GM12875 (cell line): Measurements from ENCODE around the gene CPZ.

Experiments used
- H3K4me3 ChIP-seq: one replicate; pipeline ENCODE4 v1.5.1; 2011; ENCODE audit warnings: low read depth, low read length, control low read depth
- TF ChIP-seq, protein P1 (sequence below): IDR thresholded peaks from 2 replicates; pipeline ENCODE4 v1.5.1; 2011; ENCODE audit warnings: low read depth, mild to moderate bottlenecking, control low read depth, inconsistent platforms, low read length, moderate library complexity, borderline replicate concordance; ENCODE audit not compliant: insufficient read depth

CPZ gene

DNA sequence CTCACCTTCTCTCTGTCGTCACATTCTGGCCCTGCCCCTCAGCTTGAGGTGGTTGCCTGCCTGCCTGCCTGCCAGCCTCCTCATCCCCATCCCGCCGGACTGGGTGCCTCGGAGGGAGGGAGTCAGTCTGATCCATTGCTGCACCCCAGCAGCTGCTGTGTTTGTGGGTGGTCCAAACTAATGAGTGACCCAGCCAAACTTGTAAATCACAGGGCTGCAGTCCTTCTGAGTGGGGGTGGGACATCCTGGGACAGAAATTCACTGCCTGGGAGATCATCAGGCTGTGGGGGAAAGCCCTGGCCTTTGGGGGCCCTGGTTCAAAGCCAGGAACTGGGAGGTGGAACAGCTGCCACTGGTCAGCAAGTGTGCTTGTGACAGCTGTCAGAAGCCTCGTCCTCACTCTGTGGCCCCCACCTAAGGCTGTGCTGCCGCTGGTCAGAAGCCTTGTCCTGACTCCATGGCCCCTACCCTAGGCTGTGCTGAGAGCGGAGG lies 6.8 kb upstream of the CPZ start:
- no peak overlapping the region for H3K4me3 ChIP-seq
- TF ChIP-seq, protein P1, sequence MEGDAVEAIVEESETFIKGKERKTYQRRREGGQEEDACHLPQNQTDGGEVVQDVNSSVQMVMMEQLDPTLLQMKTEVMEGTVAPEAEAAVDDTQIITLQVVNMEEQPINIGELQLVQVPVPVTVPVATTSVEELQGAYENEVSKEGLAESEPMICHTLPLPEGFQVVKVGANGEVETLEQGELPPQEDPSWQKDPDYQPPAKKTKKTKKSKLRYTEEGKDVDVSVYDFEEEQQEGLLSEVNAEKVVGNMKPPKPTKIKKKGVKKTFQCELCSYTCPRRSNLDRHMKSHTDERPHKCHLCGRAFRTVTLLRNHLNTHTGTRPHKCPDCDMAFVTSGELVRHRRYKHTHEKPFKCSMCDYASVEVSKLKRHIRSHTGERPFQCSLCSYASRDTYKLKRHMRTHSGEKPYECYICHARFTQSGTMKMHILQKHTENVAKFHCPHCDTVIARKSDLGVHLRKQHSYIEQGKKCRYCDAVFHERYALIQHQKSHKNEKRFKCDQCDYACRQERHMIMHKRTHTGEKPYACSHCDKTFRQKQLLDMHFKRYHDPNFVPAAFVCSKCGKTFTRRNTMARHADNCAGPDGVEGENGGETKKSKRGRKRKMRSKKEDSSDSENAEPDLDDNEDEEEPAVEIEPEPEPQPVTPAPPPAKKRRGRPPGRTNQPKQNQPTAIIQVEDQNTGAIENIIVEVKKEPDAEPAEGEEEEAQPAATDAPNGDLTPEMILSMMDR, result no peak

DNA sequence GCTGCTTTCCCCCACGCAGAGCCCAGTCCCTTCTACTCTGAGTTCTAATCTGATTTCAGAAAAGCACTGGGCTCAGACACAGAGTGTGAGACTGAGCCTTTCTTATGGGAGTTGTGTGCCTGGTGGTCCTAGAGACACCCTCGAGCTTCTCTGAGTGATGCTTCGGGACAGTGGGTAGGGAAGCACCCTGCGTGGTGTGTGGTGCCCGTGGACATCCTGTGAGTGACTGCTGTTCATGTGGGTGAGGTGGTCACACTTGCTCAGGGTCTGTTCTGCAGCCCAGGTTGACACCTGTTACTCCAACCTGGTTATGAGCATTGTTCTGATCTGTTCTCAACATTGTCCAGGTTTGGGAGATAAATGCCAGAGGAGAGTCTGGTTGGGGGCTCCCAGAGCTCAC lies 6.3 kb upstream of the CPZ start:
- no peak overlapping the region for H3K4me3 ChIP-seq
- TF ChIP-seq, protein P1, result no peak

DNA sequence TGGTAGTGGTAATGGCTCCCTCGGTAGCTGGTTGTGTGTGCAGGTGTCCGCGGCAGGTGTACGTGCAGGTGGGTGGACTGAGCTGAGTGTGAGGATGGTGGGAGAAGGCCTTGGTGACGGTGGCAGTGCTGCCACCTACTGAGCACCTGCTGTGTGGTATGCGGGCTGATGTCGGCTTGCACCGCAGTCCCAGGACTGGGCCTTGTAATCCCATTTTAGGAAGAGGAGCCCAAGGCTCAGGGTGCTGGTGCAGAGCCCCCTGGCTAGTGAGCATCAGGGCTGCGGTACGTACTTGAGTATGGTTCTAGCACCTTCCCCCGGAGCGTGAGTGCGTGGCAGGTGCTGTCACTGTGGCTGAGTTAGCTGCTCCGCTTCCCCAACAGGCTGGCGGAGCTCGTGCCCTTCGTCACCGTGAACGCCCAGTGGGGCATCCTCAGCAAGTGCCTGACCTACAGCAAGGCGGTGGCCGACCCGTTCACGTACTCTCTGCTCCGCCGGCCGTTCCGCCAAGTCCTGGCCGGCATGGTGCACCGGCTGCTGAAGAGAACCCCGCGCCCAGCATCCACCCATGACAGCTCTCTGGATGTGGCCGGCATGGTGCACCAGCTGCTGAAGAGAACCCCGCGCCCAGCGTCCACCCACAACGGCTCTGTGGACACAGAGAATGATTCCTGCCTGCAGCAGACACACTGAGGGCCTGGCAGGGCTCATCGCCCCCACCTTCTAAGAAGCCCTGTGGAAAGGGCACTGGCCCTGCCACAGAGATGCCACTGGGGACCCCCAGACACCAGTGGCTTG lies 5.7 kb upstream of the CPZ start:
- TF ChIP-seq, protein P1, result no peak; the same call in 1 of the 2 replicates
- no peak overlapping the region for H3K4me3 ChIP-seq

DNA sequence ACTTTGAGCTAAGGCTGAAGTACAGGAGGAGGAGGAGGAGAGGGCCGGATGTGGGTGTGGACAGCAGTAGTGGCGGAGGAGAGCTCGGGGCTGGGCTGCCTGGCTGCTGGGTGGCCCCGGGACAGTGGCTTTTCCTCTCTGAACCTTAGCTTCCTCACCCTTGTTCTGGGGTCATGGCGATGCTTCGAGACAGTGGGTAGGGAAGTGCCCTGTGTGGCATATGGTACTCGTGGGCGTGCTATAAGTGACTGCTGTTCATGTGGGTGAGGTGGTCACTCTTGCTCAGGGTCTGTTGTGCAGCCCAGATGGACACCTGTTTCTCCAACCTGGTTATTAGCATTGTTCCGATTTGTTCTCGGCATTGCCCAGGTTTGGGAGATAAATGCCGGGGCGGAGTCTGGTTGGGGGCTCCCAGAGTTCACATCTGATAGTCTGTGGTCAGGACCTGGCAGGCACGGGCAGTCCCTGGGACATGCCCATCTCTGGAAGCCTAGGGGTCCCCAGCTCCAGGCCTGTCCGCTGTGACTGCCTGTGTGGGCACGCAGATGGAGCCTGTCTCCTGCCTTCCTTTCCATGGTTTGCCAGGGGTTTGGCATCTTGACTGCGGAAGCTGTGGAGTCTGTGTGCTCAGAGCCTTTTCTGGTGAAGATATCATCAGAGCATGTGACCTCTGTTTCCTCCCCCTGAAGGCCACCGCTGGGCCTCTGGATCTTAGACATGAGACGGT lies 4.9 kb upstream of the CPZ start:
- H3K4me3 ChIP-seq, result no peak overlapping the region
- TF ChIP-seq, protein P1, result no peak

DNA sequence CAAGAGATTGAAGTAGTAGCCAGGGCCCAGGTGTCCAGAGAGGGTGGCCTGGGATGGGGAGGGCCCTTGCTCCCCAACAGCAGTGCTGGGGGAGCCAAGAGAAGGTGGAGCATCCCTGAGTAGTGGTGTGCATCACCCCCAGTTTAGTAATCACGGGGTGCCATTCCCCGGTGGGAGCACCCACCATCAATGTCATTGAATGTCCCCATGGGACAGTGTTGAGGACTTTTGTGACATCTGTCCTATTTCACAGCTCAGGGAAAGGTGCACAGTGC lies 4.4 kb upstream of the CPZ start:
- TF ChIP-seq, protein P1, result no peak
- H3K4me3 ChIP-seq, result no peak overlapping the region

DNA sequence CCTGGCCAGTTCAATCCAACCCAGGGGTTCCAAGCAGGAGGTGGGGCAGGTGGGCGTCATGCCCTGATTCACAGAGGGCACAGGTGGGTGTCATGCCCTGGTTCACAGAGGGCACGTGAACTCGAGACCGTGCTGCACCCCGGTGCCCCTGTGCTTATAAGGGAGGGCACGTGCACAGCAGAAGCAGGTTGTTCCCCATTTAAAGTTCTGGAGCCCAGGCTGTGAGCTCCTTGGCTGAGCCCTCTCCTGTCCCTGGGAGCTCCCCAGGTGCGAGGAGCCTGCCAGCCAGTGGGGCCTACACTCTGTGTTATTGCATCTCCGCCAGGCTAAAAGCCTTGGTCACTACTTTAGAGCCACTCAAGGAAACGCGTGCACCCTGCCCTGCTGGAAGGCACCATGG lies 3.2 kb upstream of the CPZ start:
- TF ChIP-seq, protein P1, result no peak

More for the DNA sequence above, 3.2 kb upstream of the CPZ start:
- no peak overlapping the region for H3K4me3 ChIP-seq
